HG03460 (cell line): Measurements from ENCODE around the gene DUSP10.

ENCODE experiments used
- ATAC-seq: cut with Tn5 transposase; IDR thresholded peaks from one replicate; pipeline ENCODE4 v1.9.1; 2021; ENCODE audit not compliant: unreplicated experiment

Gene DUSP10

DNA sequence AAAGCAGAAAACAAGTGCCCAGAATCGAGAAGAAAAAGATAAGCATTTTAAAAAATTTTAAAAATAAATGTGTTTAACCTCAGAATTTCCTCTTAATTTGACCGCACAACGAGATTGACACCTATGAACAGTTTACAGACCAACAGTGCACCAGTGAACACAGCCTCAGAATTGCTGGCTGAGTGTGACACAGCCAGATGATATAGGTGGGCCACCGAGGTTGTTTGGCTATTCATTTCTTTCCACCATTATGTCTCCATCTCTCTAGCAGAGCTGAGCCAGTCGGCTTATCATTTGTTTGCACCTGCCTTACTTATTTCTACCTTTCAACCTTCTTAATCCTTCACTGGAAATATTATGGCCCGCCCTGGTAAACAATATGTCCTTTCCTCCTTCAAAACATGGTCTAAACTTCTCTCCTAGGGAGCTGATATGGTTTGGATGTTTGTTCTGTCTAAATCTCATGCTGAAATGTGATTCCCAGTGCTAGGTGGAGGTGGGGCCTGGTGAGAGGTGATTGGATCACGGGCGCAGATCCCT, 86.1 kb downstream of the DUSP10 start:
- ATAC-seq = no peak
